HG03045 (cell line): ENCODE results near the gene ENPP6.

Source experiments
- ATAC-seq: cut with Tn5 transposase; IDR thresholded peaks from one replicate; pipeline ENCODE4 v1.9.1; 2021; ENCODE audit warnings: mild to moderate bottlenecking, moderate library complexity; ENCODE audit not compliant: unreplicated experiment

Gene ENPP6

GRCh38 chr4:184192933-184193332 lies 24.7 kb downstream of the ENPP6 start:
- no peak for ATAC-seq

GRCh38 chr4:184191267-184191666 lies 26.4 kb downstream of the ENPP6 start:
- ATAC-seq: no peak

GRCh38 chr4:184190711-184191110 lies 27.0 kb downstream of the ENPP6 start:
- no peak for ATAC-seq

GRCh38 chr4:184189966-184190365 lies 27.7 kb downstream of the ENPP6 start:
- ATAC-seq: no peak

- no peak for ATAC-seq
Observed at GRCh38 chr4:184188443-184189400, 29.0 kb downstream of the ENPP6 start.

GRCh38 chr4:184177271-184177670 lies 40.4 kb downstream of the ENPP6 start:
- ATAC-seq: no peak

- no peak for ATAC-seq
Observed at GRCh38 chr4:184174571-184175488, 42.8 kb downstream of the ENPP6 start.

GRCh38 chr4:184171011-184171410 lies 46.7 kb downstream of the ENPP6 start:
- ATAC-seq: no peak

- ATAC-seq: no peak
Observed at GRCh38 chr4:184169225-184169867, 48.3 kb downstream of the ENPP6 start.

- ATAC-seq: peak; percentile 78
Observed at GRCh38 chr4:184168406-184169019, 49.2 kb downstream of the ENPP6 start.

- peak; percentile 63 for ATAC-seq
Observed at GRCh38 chr4:184167576-184167975, 50.1 kb downstream of the ENPP6 start.

- ATAC-seq: no peak
Observed at GRCh38 chr4:184166736-184167135, 50.9 kb downstream of the ENPP6 start.

GRCh38 chr4:184165291-184165690 lies 52.4 kb downstream of the ENPP6 start:
- ATAC-seq: no peak

- no peak for ATAC-seq
Observed at GRCh38 chr4:184163813-184164212, 53.9 kb downstream of the ENPP6 start.

GRCh38 chr4:184162596-184162995 lies 55.1 kb downstream of the ENPP6 start:
- ATAC-seq: no peak

- no peak for ATAC-seq
Observed at GRCh38 chr4:184157322-184157721, 60.4 kb downstream of the ENPP6 start.

- ATAC-seq: no peak
Observed at GRCh38 chr4:184156163-184156920, 61.3 kb downstream of the ENPP6 start.

GRCh38 chr4:184154199-184154598 lies 63.5 kb downstream of the ENPP6 start:
- ATAC-seq: no peak

- ATAC-seq: no peak
Observed at GRCh38 chr4:184153781-184154180, 63.9 kb downstream of the ENPP6 start.

GRCh38 chr4:184151988-184152485 lies 65.6 kb downstream of the ENPP6 start:
- ATAC-seq: no peak
